Measurements from ENCODE around the gene STAT6. TPM values are rescaled to one million over a fixed set of nuclear protein-coding genes. Genes with fewer than 3 reads are reported as not detected.

STAT6 gene
- total and polyA plus RNA-seq, 10 of the 15 experiments (the other 5 are each of a cell fraction or from before 2014, with no cell fraction given): 14.2 to 176 (median 89.6) TPM

DNA sequence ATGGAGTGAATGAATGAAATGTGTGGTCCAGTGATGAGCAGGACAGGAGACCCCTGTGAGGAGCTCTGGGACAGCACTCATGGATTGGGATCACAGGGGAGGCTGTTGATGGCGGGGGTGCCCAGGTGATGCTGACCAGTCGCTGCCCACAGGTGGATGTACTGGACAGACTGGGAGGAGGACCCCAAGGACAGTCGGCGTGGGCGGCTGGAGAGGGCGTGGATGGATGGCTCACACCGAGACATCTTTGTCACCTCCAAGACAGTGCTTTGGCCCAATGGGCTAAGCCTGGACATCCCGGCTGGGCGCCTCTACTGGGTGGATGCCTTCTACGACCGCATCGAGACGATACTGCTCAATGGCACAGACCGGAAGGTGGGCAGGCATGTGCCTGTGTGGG, 49.6 kb upstream of the STAT6 start:
- Histone ChIP-seq H3K27ac (ENCODE audit: control insufficient read depth, insufficient read depth) (no peak overlapping the region), H3K4me2 (ENCODE audit: control insufficient read depth, insufficient read depth) (no peak overlapping the region), H3K4me1 (ENCODE audit: control insufficient read depth, insufficient read depth, low read length) (no peaks in the 10 kb centered on the region), H4K20me1 (ENCODE audit: control insufficient read depth, insufficient read depth) (no peaks in the 10 kb centered on the region), H3K79me2 (ENCODE audit: control insufficient read depth, insufficient read depth, low read length) (no peaks in the 10 kb centered on the region), H3K27me3 (replicated peaks in 1 of 2; ENCODE audit: control insufficient read depth in 2 of 2, insufficient read depth in 2 of 2, low read length in 1 of 2) (no peaks in the 10 kb centered on the region), H3K9ac (ENCODE audit: control insufficient read depth, insufficient read depth, low read length) (no peak overlapping the region), H3K4me3 (no peak overlapping the region), H3K9me3 (replicated peaks; ENCODE audit: control insufficient read depth, insufficient read depth, low read length) (no peaks in the 10 kb centered on the region), H2AFZ (ENCODE audit: control insufficient read depth, low read depth, low read length) (no peak overlapping the region), H3K36me3 (ENCODE audit: control insufficient read depth in 2 of 2, insufficient read depth in 2 of 2, low read length in 1 of 2) (no peaks in the 10 kb centered on the region)
- intact Hi-C loops (cut with micrococcal nuclease; ENCODE audit: unreplicated experiment) (no loop called here), in situ Hi-C loops (cut with MboI) (no loop called here)
- BruUV-seq (replicated peaks): no TSS peak
- no peak for TF ChIP-seq CHD4 (IDR thresholded peaks at IDR 0.05)
- TF ChIP-seq, protein P1, sequence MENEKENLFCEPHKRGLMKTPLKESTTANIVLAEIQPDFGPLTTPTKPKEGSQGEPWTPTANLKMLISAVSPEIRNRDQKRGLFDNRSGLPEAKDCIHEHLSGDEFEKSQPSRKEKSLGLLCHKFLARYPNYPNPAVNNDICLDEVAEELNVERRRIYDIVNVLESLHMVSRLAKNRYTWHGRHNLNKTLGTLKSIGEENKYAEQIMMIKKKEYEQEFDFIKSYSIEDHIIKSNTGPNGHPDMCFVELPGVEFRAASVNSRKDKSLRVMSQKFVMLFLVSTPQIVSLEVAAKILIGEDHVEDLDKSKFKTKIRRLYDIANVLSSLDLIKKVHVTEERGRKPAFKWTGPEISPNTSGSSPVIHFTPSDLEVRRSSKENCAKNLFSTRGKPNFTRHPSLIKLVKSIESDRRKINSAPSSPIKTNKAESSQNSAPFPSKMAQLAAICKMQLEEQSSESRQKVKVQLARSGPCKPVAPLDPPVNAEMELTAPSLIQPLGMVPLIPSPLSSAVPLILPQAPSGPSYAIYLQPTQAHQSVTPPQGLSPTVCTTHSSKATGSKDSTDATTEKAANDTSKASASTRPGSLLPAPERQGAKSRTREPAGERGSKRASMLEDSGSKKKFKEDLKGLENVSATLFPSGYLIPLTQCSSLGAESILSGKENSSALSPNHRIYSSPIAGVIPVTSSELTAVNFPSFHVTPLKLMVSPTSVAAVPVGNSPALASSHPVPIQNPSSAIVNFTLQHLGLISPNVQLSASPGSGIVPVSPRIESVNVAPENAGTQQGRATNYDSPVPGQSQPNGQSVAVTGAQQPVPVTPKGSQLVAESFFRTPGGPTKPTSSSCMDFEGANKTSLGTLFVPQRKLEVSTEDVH (IDR thresholded peaks at IDR 0.05; ENCODE audit: low read depth, partially characterized antibody): no peak
- TF ChIP-seq ZNF24 (IDR thresholded peaks at IDR 0.05): no peak
- no peak for TF ChIP-seq JUND (IDR thresholded peaks at IDR 0.05; ENCODE audit: low read depth, low read length)
- no peak for TF ChIP-seq ESRRA (IDR thresholded peaks at IDR 0.05; ENCODE audit: low read length)
- POLR2A ChIA-PET: no interaction called here
- WGBS (ENCODE audit: insufficient coverage, insufficient replicate concordance, low lambda C conversion rate, missing lambda C conversion rate): 60% methylated on average over 14 of the region's 14 CpGs
- CTCF ChIA-PET: no interaction called here
- RAD21 ChIA-PET (ENCODE audit: unreplicated experiment): no interaction called here
- DNase-seq (ENCODE audit: low read depth, low spot score) (no peak), FAIRE-seq (no peak), ATAC-seq (no peak)
- SMC1A ChIA-PET (ENCODE audit: uncharacterized antibody, unreplicated experiment): no interaction called here

DNA sequence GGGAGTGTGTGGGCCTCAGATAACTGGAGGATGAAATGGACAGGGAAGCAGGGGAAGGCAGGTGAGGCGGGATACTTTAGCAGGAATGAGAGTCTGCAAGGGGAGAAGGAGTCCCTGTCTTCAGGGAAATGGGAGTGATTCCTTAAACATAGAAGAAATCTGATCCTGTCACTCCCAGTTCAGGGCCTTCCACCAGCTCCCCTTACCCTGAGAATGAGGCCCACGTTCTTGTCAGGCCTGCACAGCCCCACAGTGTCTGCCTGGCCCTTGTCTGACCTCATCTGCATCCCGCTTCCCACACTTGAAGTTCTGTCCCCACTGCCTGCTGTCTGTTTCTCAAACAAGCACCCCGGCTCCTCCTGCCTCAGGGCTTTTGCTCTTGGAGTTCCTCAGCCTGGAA, 48.9 kb upstream of the STAT6 start:
- intact Hi-C loops (cut with micrococcal nuclease; ENCODE audit: unreplicated experiment) (no loop called here), in situ Hi-C loops (cut with MboI) (no loop called here)
- Histone ChIP-seq H3K27ac (ENCODE audit: control insufficient read depth, insufficient read depth) (no peak overlapping the region), H4K20me1 (ENCODE audit: control insufficient read depth, insufficient read depth) (no peaks in the 10 kb centered on the region), H3K9me3 (replicated peaks; ENCODE audit: control insufficient read depth, insufficient read depth, low read length) (no peaks in the 10 kb centered on the region), H2AFZ (ENCODE audit: control insufficient read depth, low read depth, low read length) (no peak overlapping the region), H3K27me3 (replicated peaks in 1 of 2; ENCODE audit: control insufficient read depth in 2 of 2, insufficient read depth in 2 of 2, low read length in 1 of 2) (no peaks in the 10 kb centered on the region), H3K4me3 (no peak overlapping the region), H3K4me2 (ENCODE audit: control insufficient read depth, insufficient read depth) (no peak overlapping the region), H3K4me1 (ENCODE audit: control insufficient read depth, insufficient read depth, low read length) (no peaks in the 10 kb centered on the region), H3K36me3 (ENCODE audit: control insufficient read depth in 2 of 2, insufficient read depth in 2 of 2, low read length in 1 of 2) (no peaks in the 10 kb centered on the region), H3K9ac (ENCODE audit: control insufficient read depth, insufficient read depth, low read length) (no peak overlapping the region), H3K79me2 (ENCODE audit: control insufficient read depth, insufficient read depth, low read length) (no peaks in the 10 kb centered on the region)
- no peak for ATAC-seq
- POLR2A ChIA-PET: no interaction called here
- BruUV-seq (replicated peaks): no TSS peak
- no peak for DNase-seq (ENCODE audit: low read depth, low spot score)
- RAD21 ChIA-PET (ENCODE audit: unreplicated experiment): no interaction called here
- no peak for FAIRE-seq
- 24% methylated on average over 4 of the region's 4 CpGs for WGBS (ENCODE audit: insufficient coverage, insufficient replicate concordance, low lambda C conversion rate, missing lambda C conversion rate)
- CTCF ChIA-PET: no interaction called here
- SMC1A ChIA-PET (ENCODE audit: uncharacterized antibody, unreplicated experiment): no interaction called here
- no peak for TF ChIP-seq IRF4 (IDR thresholded peaks at IDR 0.05; ENCODE audit: low read depth, low read length)
- TF ChIP-seq STAT3 (IDR thresholded peaks at IDR 0.05; ENCODE audit: low read depth, low read length): no peak
- TF ChIP-seq, protein P2, sequence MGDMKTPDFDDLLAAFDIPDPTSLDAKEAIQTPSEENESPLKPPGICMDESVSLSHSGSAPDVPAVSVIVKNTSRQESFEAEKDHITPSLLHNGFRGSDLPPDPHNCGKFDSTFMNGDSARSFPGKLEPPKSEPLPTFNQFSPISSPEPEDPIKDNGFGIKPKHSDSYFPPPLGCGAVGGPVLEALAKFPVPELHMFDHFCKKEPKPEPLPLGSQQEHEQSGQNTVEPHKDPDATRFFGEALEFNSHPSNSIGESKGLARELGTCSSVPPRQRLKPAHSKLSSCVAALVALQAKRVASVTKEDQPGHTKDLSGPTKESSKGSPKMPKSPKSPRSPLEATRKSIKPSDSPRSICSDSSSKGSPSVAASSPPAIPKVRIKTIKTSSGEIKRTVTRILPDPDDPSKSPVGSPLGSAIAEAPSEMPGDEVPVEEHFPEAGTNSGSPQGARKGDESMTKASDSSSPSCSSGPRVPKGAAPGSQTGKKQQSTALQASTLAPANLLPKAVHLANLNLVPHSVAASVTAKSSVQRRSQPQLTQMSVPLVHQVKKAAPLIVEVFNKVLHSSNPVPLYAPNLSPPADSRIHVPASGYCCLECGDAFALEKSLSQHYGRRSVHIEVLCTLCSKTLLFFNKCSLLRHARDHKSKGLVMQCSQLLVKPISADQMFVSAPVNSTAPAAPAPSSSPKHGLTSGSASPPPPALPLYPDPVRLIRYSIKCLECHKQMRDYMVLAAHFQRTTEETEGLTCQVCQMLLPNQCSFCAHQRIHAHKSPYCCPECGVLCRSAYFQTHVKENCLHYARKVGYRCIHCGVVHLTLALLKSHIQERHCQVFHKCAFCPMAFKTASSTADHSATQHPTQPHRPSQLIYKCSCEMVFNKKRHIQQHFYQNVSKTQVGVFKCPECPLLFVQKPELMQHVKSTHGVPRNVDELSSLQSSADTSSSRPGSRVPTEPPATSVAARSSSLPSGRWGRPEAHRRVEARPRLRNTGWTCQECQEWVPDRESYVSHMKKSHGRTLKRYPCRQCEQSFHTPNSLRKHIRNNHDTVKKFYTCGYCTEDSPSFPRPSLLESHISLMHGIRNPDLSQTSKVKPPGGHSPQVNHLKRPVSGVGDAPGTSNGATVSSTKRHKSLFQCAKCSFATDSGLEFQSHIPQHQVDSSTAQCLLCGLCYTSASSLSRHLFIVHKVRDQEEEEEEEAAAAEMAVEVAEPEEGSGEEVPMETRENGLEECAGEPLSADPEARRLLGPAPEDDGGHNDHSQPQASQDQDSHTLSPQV (IDR thresholded peaks at IDR 0.05): no peak
- no peak for TF ChIP-seq BHLHE40 (IDR thresholded peaks at IDR 0.05; ENCODE audit: borderline replicate concordance in 1 of 2, low read depth in 2 of 2, low read length in 1 of 2)
- TF ChIP-seq, protein P3, sequence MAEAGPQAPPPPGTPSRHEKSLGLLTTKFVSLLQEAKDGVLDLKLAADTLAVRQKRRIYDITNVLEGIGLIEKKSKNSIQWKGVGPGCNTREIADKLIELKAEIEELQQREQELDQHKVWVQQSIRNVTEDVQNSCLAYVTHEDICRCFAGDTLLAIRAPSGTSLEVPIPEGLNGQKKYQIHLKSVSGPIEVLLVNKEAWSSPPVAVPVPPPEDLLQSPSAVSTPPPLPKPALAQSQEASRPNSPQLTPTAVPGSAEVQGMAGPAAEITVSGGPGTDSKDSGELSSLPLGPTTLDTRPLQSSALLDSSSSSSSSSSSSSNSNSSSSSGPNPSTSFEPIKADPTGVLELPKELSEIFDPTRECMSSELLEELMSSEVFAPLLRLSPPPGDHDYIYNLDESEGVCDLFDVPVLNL (IDR thresholded peaks at IDR 0.05; ENCODE audit: low read depth, low read length): no peak
- no peak for TF ChIP-seq SIX5 (IDR thresholded peaks at IDR 0.05; ENCODE audit: low read depth, low read length, severe bottlenecking)
